HG02840 (cell line): ENCODE data around the gene SLC35D3.
A peak's percentile ranks its signal among the peaks of the same experiment; 100 is the strongest.
"Not testable (repeated sequence)": the region's sequence is repeated elsewhere in the genome, so short reads cannot be mapped to it uniquely, and the experiment has no call there.

Experiments used
- ATAC-seq: cut with Tn5 transposase; IDR thresholded peaks from one replicate; pipeline ENCODE4 v1.9.1; 2021; ENCODE audit warnings: mild to moderate bottlenecking, moderate library complexity, moderate number of reproducible peaks; ENCODE audit not compliant: unreplicated experiment, low FRiP score

SLC35D3 gene

GRCh38 chr6:136962661-136963060, 40.6 kb downstream of the SLC35D3 start:
- no peak for ATAC-seq

GRCh38 chr6:136963259-136963658, 41.2 kb downstream of the SLC35D3 start:
- no peak for ATAC-seq

- ATAC-seq: no peak
Measured at GRCh38 chr6:136964398-136964797, 42.3 kb downstream of the SLC35D3 start.

GRCh38 chr6:136967876-136968752, 46.0 kb downstream of the SLC35D3 start:
- ATAC-seq: peak; percentile 54

- ATAC-seq: no peak
Measured at GRCh38 chr6:136968837-136969236, 46.7 kb downstream of the SLC35D3 start.

GRCh38 chr6:136969433-136969832, 47.3 kb downstream of the SLC35D3 start:
- ATAC-seq: no peak

GRCh38 chr6:136969930-136970329, 47.8 kb downstream of the SLC35D3 start:
- ATAC-seq: no peak

- no peak for ATAC-seq
Measured at GRCh38 chr6:136971609-136972008, 49.5 kb downstream of the SLC35D3 start.

- not testable (repeated sequence) for ATAC-seq
Measured at GRCh38 chr6:136973781-136974180, 51.7 kb downstream of the SLC35D3 start.
